GM12875 (cell line): Measurements from ENCODE around the gene ACSF2.

Experiments used
- H3K4me3 ChIP-seq: one replicate; pipeline ENCODE4 v1.5.1; 2011; ENCODE audit warnings: low read depth, low read length, control low read depth
- CTCF ChIP-seq: IDR thresholded peaks from 2 replicates; pipeline ENCODE4 v1.5.1; 2011; ENCODE audit warnings: low read depth, mild to moderate bottlenecking, control low read depth, inconsistent platforms, low read length, moderate library complexity, borderline replicate concordance; ENCODE audit not compliant: insufficient read depth

Gene ACSF2

GRCh38 chr17:50425682-50426471, at the start of gene ACSF2:
Gene ACSF2, plus strand, starts transcription at chr17:50426218. Its CDS starts 44 bp downstream, at chr17:50426262.
- H3K4me3 ChIP-seq = peak within 1 kb of the TSS; percentile 69
- TF ChIP-seq CTCF = no peak

GRCh38 chr17:50379351-50380132, 46.5 kb upstream of the ACSF2 start:
- no peak for TF ChIP-seq CTCF
- H3K4me3 ChIP-seq = no peak overlapping the region

- no peak for TF ChIP-seq CTCF
- H3K4me3 ChIP-seq = no peak overlapping the region
Observed at GRCh38 chr17:50380369-50381259, 45.4 kb upstream of the ACSF2 start.

GRCh38 chr17:50381260-50381815, 44.7 kb upstream of the ACSF2 start:
- TF ChIP-seq CTCF = no peak

GRCh38 chr17:50381920-50382319, 44.1 kb upstream of the ACSF2 start:
- no peak for TF ChIP-seq CTCF
- H3K4me3 ChIP-seq = no peak overlapping the region

More at GRCh38 chr17:50381260-50381815, 44.7 kb upstream of the ACSF2 start:
- no peak overlapping the region for H3K4me3 ChIP-seq

GRCh38 chr17:50382931-50383330, 43.1 kb upstream of the ACSF2 start:
- H3K4me3 ChIP-seq = no peak overlapping the region
- no peak for TF ChIP-seq CTCF
